CD14-positive monocyte (primary cell): Measurements from ENCODE around the gene KCNMA1. TPM values are rescaled to one million over a fixed set of nuclear protein-coding genes. Genes with fewer than 3 reads are reported as not detected.

Experiments used
- DNase-seq, 3 donors: peaks; one replicate each; pipeline ENCODE4 v3.0.0-alpha.2; 2011 to 2022
- H2AFZ ChIP-seq: 2 replicates; pipeline ENCODE4 v1.6.0; 2012; ENCODE audit warnings: mild to moderate bottlenecking, low read depth, low read length, inconsistent platforms; ENCODE audit not compliant: insufficient read depth, poor library complexity, severe bottlenecking
- H3K27ac ChIP-seq, 2 donors: 1 replicate in 1 of 2; 2 replicates in 1 of 2; pipeline ENCODE4 v1.5.1; 2012 to 2013; ENCODE audit warnings: low read length in 2 of 2, control low read depth in 1 of 2, inconsistent platforms in 1 of 2, low read depth in 1 of 2, mild to moderate bottlenecking in 1 of 2
- H3K27me3 ChIP-seq, 2 donors: one replicate each; pipeline versions ENCODE4 v1.6.0 to v1.6.1; 2011 to 2013; ENCODE audit warnings: low read length in 2 of 2; ENCODE audit not compliant: control insufficient read depth in 2 of 2, insufficient read depth in 2 of 2
- H3K36me3 ChIP-seq, 2 donors: replicated peaks in 1 of 2; 1 replicate in 1 of 2; 2 replicates in 1 of 2; pipeline versions ENCODE4 v1.5.1 to v1.6.1; 2012 to 2013; ENCODE audit warnings: low read length in 2 of 2, control low read depth in 1 of 2, inconsistent platforms in 1 of 2, mild to moderate bottlenecking in 1 of 2; ENCODE audit not compliant: insufficient read depth in 2 of 2, control insufficient read depth in 1 of 2
- H3K4me1 ChIP-seq, 2 donors: 1 replicate in 1 of 2; 2 replicates in 1 of 2; pipeline versions ENCODE4 v1.5.1 to v1.6.1; 2012 to 2013; ENCODE audit warnings: low read length in 2 of 2, control low read depth in 1 of 2, inconsistent platforms in 1 of 2, mild to moderate bottlenecking in 1 of 2, moderate library complexity in 1 of 2; ENCODE audit not compliant: insufficient read depth in 2 of 2, control insufficient read depth in 1 of 2
- H3K4me2 ChIP-seq: replicated peaks from 2 replicates; pipeline ENCODE3; 2012; ENCODE audit warnings: low read length, moderate library complexity, mild to moderate bottlenecking; ENCODE audit not compliant: poor library complexity, severe bottlenecking; ENCODE audit errors: extremely low read depth
- H3K4me3 ChIP-seq, 3 experiments: fragments of 200-600 bp in 1 of 3; sonication (generic) in 1 of 3; replicated peaks in 1 of 3; 1 replicate in 2 of 3; 2 replicates in 1 of 3; pipeline ENCODE4 v1.5.1; 2011 to 2013; ENCODE audit warnings: low read length in 3 of 3, mild to moderate bottlenecking in 3 of 3, control low read depth in 2 of 3, low read depth in 2 of 3, inconsistent platforms in 1 of 3, moderate library complexity in 1 of 3
- H3K79me2 ChIP-seq: 2 replicates; pipeline ENCODE4 v1.6.0; 2012; ENCODE audit warnings: mild to moderate bottlenecking, control low read depth, inconsistent platforms, low read length, moderate library complexity; ENCODE audit not compliant: insufficient read depth
- H3K9ac ChIP-seq: 2 replicates; pipeline ENCODE4 v1.6.0; 2017; ENCODE audit warnings: low read length, mild to moderate bottlenecking; ENCODE audit not compliant: insufficient read depth, poor library complexity, severe bottlenecking
- H3K9me3 ChIP-seq, 2 donors: replicated peaks in 1 of 2; 1 replicate in 1 of 2; 2 replicates in 1 of 2; pipeline versions ENCODE4 v1.5.1 to v1.6.1; 2012 to 2013; ENCODE audit warnings: low read length in 2 of 2, control low read depth in 1 of 2; ENCODE audit not compliant: control insufficient read depth in 1 of 2, insufficient read depth in 1 of 2
- H4K20me1 ChIP-seq: 2 replicates; pipeline ENCODE4 v1.6.0; 2012; ENCODE audit warnings: mild to moderate bottlenecking, low read length, control low read depth, moderate library complexity; ENCODE audit not compliant: insufficient read depth
- H3K27ac Mint-ChIP-seq, 7 donors: one replicate each; pipeline ENCODE4 v1.8.0; 2020; ENCODE audit warnings: mild to moderate bottlenecking in 7 of 7, mixed read lengths in 7 of 7, moderate library complexity in 6 of 7, inconsistent platforms in 2 of 7
- H3K27me3 Mint-ChIP-seq, 3 donors: one replicate each; pipeline ENCODE4 v1.8.0; 2021 to 2022; ENCODE audit warnings: low read depth in 3 of 3, mild to moderate bottlenecking in 3 of 3, mixed read lengths in 3 of 3, moderate library complexity in 3 of 3, inconsistent platforms in 1 of 3
- H3K36me3 Mint-ChIP-seq, 2 donors: one replicate each; pipeline ENCODE4 v1.8.0; 2020; ENCODE audit warnings: mixed read lengths in 2 of 2, inconsistent platforms in 1 of 2, mild to moderate bottlenecking in 1 of 2
- H3K4me1 Mint-ChIP-seq: one replicate; pipeline ENCODE4 v1.8.0; 2020; ENCODE audit warnings: mild to moderate bottlenecking, mixed read lengths
- H3K4me3 Mint-ChIP-seq, 2 donors: one replicate each; pipeline ENCODE4 v1.8.0; 2020; ENCODE audit warnings: mild to moderate bottlenecking in 2 of 2, mixed read lengths in 2 of 2, moderate library complexity in 1 of 2
- H3K9me3 Mint-ChIP-seq, 7 donors: one replicate each; pipeline ENCODE4 v1.8.0; 2020 to 2022; ENCODE audit warnings: mixed read lengths in 7 of 7, mild to moderate bottlenecking in 6 of 7, moderate library complexity in 6 of 7, inconsistent platforms in 2 of 7
- CTCF ChIP-seq: fragments of 200-600 bp; IDR thresholded peaks from one replicate; pipeline ENCODE4 v1.8.0; 2022; ENCODE audit warnings: antibody characterized with exemption, mild to moderate bottlenecking
- WGBS: methylation state at CpG from one replicate; pipeline ENCODE4 v1.1.5; 2013; ENCODE audit warnings: missing lambda C conversion rate; ENCODE audit not compliant: insufficient coverage; 5-methylcytosine and 5-hydroxymethylcytosine counted together
- intact Hi-C, 2 donors: fragments of 100-400 bp; cut with micrococcal nuclease; formaldehyde crosslinking; loops; one replicate each; pipeline versions ENCODE4 v1.15.0 to v1.15.1; 2023
- polyA plus RNA-seq, 3 donors: library from polyadenylated mRNA; depleted of rRNA in 1 of 3; unstranded in 2 of 3; stranded (reverse) in 1 of 3; fragments of 300-500 nt in 2 of 3; fragments of >200 nt in 1 of 3; fragmentation: Illumina TruSeq in 2 of 3; gene quantifications; 1 replicate in 2 of 3; 2 replicates in 1 of 3; pipeline ENCODE4 v1.2.3, GENCODE V29; 2012 to 2021

Gene KCNMA1
- polyA plus RNA-seq, 3 donors = 0.11 to 1.0 TPM; not detected in 1

- Mint-ChIP-seq H3K27ac (no peak overlapping the region), H3K36me3 (no peaks in the 10 kb centered on the region)
These were observed 61.1 kb downstream of the KCNMA1 start for GRCh38 chr10:77576444-77577032.

GRCh38 chr10:77576007-77576367 lies 61.6 kb downstream of the KCNMA1 start:
- Mint-ChIP-seq H3K36me3 (no peaks in the 10 kb centered on the region), H3K4me1 (no peaks in the 10 kb centered on the region), H3K27ac (no peak overlapping the region), H3K4me3 (no peak overlapping the region), H3K9me3 (peaks cover 0 to 4% (median 0%) of the 10 kb centered on the region in 7 donors), H3K27me3 (peaks cover 6 to 13% (median 7%) of the 10 kb centered on the region in 3 donors)
- H4K20me1 ChIP-seq = no peaks in the 10 kb centered on the region
- no peaks in the 10 kb centered on the region for H3K4me1 ChIP-seq
- TF ChIP-seq CTCF = no peak
- intact Hi-C loops = no loop called here
- H3K9ac ChIP-seq = no peak overlapping the region
- H2AFZ ChIP-seq = no peak overlapping the region
- no peak overlapping the region for H3K27ac ChIP-seq
- H3K36me3 ChIP-seq = no peaks in the 10 kb centered on the region
- 96% methylated on average over 4 of the region's 4 CpGs for WGBS
- H3K4me3 ChIP-seq = no peak overlapping the region
- H3K9me3 ChIP-seq = no peaks in the 10 kb centered on the region
- H3K79me2 ChIP-seq = no peaks in the 10 kb centered on the region
- no peaks in the 10 kb centered on the region for H3K27me3 ChIP-seq
- no peak overlapping the region for H3K4me2 ChIP-seq
- no peak for DNase-seq

More at GRCh38 chr10:77576444-77577032, 61.1 kb downstream of the KCNMA1 start:
- no peak overlapping the region for H3K4me3 Mint-ChIP-seq
- Histone ChIP-seq H4K20me1 (no peaks in the 10 kb centered on the region), H3K9me3 (no peaks in the 10 kb centered on the region), H3K36me3 (no peaks in the 10 kb centered on the region), H3K27ac (no peak overlapping the region), H3K79me2 (no peaks in the 10 kb centered on the region), H3K4me1 (no peaks in the 10 kb centered on the region), H3K4me2 (no peak overlapping the region), H2AFZ (no peak overlapping the region), H3K4me3 (no peak overlapping the region), H3K27me3 (no peaks in the 10 kb centered on the region), H3K9ac (no peak overlapping the region)
- intact Hi-C loops = no loop called here
- WGBS = 92% methylated on average over 7 of the region's 9 CpGs
- peaks cover 7 to 13% (median 7%) of the 10 kb centered on the region in 3 donors for H3K27me3 Mint-ChIP-seq
- no peak for TF ChIP-seq CTCF
- no peak for DNase-seq
- peaks cover 0 to 4% (median 0%) of the 10 kb centered on the region in 7 donors for H3K9me3 Mint-ChIP-seq
- H3K4me1 Mint-ChIP-seq = no peaks in the 10 kb centered on the region
